ENCODE measurements around the gene FAM131C.

The FAM131C gene

GRCh38 chr1:16070640-16071355 lies 2.7 kb downstream of the FAM131C start (continued):
- no peak for TF ChIP-seq ZNF366 (tag by site-specific recombination; conservative IDR thresholded peaks at IDR 0.05)
- no peak for TF ChIP-seq ZBTB17 (tag by site-specific recombination; IDR thresholded peaks at IDR 0.05)
- no peak for TF ChIP-seq ZSCAN4 (tag by site-specific recombination; IDR thresholded peaks at IDR 0.05)
- no peak for TF ChIP-seq SALL2 (tag by site-specific recombination; IDR thresholded peaks at IDR 0.05; ENCODE audit: borderline replicate concordance)

- Histone ChIP-seq H3K4me1 (ENCODE audit: control insufficient read depth, insufficient read depth, low read length) (no peaks in the 10 kb centered on the region), H3K36me3 (ENCODE audit: control insufficient read depth in 2 of 2, insufficient read depth in 1 of 2, low read length in 2 of 2) (no peaks in the 10 kb centered on the region), H3K27ac (ENCODE audit: extremely low read depth, low read depth, low read length) (no peak overlapping the region), H3K9me3 (ENCODE audit: control insufficient read depth, insufficient read depth, low read depth, low read length) (no peaks in the 10 kb centered on the region), H3K4me3 (ENCODE audit: low read depth, low read length) (no peak overlapping the region)
- POLR2A ChIA-PET: no interaction called here
- CTCF ChIA-PET: interaction anchor here (0.6 to 3.7 kb wide), 5 partner anchors 10 to 128 kb away, joined by 3 to 19 read pairs (median 4); no protein-coding TSS in a partner anchor
- TF ChIP-seq ZNF704 (tag by site-specific recombination; IDR thresholded peaks at IDR 0.05) (no peak), ZFHX2 (tag by site-specific recombination; conservative IDR thresholded peaks at IDR 0.05) (no peak), REPIN1 (tag by site-specific recombination; IDR thresholded peaks at IDR 0.05; ENCODE audit: low read depth) (no peak), ZNF366 (tag by site-specific recombination; conservative IDR thresholded peaks at IDR 0.05) (no peak), KLF9 (tag by site-specific recombination; IDR thresholded peaks at IDR 0.05; ENCODE audit: low read depth) (no peak), ZNF362 (tag by site-specific recombination; IDR thresholded peaks at IDR 0.05) (no peak), ZNF629 (tag by site-specific recombination; IDR thresholded peaks at IDR 0.05) (no peak), ZNF837 (tag by site-specific recombination; IDR thresholded peaks at IDR 0.05) (no peak), ZNF211 (tag by site-specific recombination; IDR thresholded peaks at IDR 0.05; ENCODE audit: low read depth) (no peak), ZNF248 (tag by site-specific recombination; IDR thresholded peaks at IDR 0.05) (no peak), ZNF148 (tag by site-specific recombination; IDR thresholded peaks at IDR 0.05; ENCODE audit: borderline replicate concordance) (no peak), ZNF654 (tag by site-specific recombination; IDR thresholded peaks at IDR 0.05; ENCODE audit: low read depth) (no peak), REST (tag by site-specific recombination; IDR thresholded peaks at IDR 0.05) (no peak), INSM2 (tag by site-specific recombination; IDR thresholded peaks at IDR 0.05) (no peak), KLF16 (tag by site-specific recombination; IDR thresholded peaks at IDR 0.05) (no peak), ZNF133 (tag by site-specific recombination; IDR thresholded peaks at IDR 0.05) (no peak)
These were observed 4.8 kb downstream of the FAM131C start for GRCh38 chr1:16068356-16069270.
